ENCODE results near the gene PUM2. TPM values are rescaled to one million over a fixed set of nuclear protein-coding genes. Genes with fewer than 3 reads are reported as not detected.

The PUM2 gene
- polyA plus RNA-seq, 1 donor (not counting 4 experiments of a cell fraction or from before 2014, with no cell fraction given): 47.5 TPM

DNA sequence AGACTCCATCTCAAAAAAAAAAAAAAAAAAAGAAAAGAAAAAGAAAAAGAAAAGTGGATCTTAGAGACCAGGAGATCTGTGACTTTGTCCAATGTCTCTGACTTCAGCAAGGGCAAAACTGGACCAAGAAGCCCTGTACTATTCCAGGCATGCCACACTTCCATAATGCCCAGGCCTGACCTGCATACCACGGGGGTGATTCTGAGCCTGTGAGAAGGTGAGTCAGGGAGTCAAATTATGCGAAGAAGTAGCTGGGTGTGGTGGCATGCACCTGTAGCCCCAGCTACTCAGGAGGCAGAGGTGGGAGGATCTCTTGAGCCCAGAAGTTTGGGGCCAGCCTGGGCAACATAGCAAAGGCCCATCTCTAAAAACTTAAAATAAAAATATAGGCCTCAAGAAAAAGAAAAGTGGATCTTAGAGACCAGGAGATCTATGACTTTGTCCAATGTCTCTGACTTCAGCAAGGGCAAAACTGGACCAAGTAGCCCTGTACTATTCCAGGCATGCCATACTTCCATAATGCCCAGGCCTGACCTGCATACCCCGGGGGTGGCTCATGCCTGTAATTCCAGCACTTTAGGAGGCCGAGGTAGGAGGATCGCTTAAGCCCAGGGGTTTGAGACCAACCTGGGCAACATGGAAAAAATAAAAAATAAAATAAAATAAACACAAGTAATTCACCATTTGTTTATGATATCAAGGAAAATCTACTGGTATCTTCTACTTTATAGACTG, 12.2 kb upstream of the PUM2 start:
- no peaks in the 10 kb centered on the region for H3K9me3 ChIP-seq (ENCODE audit: control insufficient read depth, low read depth, low read length)
- H3K9ac ChIP-seq (ENCODE audit: control insufficient read depth, extremely low read depth, insufficient read depth, low read length): no peak overlapping the region
- no peaks in the 10 kb centered on the region for H3K79me2 ChIP-seq (ENCODE audit: control insufficient read depth, insufficient read depth, low read length)
- no peaks in the 10 kb centered on the region for H4K20me1 ChIP-seq (ENCODE audit: control insufficient read depth, extremely low read depth, insufficient read depth, low read length)
- no peak for TF ChIP-seq EZH2 (IDR thresholded peaks at IDR 0.05; ENCODE audit: low read length)
- TF ChIP-seq, protein P1, sequence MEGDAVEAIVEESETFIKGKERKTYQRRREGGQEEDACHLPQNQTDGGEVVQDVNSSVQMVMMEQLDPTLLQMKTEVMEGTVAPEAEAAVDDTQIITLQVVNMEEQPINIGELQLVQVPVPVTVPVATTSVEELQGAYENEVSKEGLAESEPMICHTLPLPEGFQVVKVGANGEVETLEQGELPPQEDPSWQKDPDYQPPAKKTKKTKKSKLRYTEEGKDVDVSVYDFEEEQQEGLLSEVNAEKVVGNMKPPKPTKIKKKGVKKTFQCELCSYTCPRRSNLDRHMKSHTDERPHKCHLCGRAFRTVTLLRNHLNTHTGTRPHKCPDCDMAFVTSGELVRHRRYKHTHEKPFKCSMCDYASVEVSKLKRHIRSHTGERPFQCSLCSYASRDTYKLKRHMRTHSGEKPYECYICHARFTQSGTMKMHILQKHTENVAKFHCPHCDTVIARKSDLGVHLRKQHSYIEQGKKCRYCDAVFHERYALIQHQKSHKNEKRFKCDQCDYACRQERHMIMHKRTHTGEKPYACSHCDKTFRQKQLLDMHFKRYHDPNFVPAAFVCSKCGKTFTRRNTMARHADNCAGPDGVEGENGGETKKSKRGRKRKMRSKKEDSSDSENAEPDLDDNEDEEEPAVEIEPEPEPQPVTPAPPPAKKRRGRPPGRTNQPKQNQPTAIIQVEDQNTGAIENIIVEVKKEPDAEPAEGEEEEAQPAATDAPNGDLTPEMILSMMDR (optimal IDR thresholded peaks at IDR 0.05 in 1 of 3, IDR thresholded peaks at IDR 0.05 in 1 of 3, conservative IDR thresholded peaks at IDR 0.05 in 1 of 3; ENCODE audit: extremely low read depth in 1 of 3, insufficient read depth in 2 of 3, low read length in 3 of 3): no peak
- FAIRE-seq (peak; percentile 13), DNase-seq (ENCODE audit: low read depth, low spot score) (no peak)
- H3K4me2 ChIP-seq (ENCODE audit: control insufficient read depth, extremely low read depth, insufficient read depth, low read depth, low read length): no peak overlapping the region
- no peaks in the 10 kb centered on the region for H3K9me1 ChIP-seq (ENCODE audit: control insufficient read depth, extremely low read depth, insufficient read depth, low read length)
- no peak overlapping the region for H3K27ac ChIP-seq (ENCODE audit: control insufficient read depth, insufficient read depth, low read length)
- H3K27me3 ChIP-seq (ENCODE audit: control insufficient read depth, extremely low read depth, insufficient read depth, low read length): no peaks in the 10 kb centered on the region
- dilution Hi-C loops (cut with MboI; ENCODE audit: extremely low pct_ligation_motif_present, low sequenced_read_pairs): no loop called here
- H3K4me3 ChIP-seq (ENCODE audit: control insufficient read depth in 2 of 3, extremely low read depth in 1 of 3, insufficient read depth in 2 of 3, low read depth in 1 of 3, low read length in 3 of 3): no peak overlapping the region
- no peak overlapping the region for H2AFZ ChIP-seq (ENCODE audit: control insufficient read depth, low read length)
- H3K4me1 ChIP-seq (ENCODE audit: control insufficient read depth, extremely low read depth, insufficient read depth, low read length): peaks cover 33% of the 10 kb centered on the region
- H3K36me3 ChIP-seq (ENCODE audit: control insufficient read depth in 2 of 2, extremely low read depth in 1 of 2, insufficient read depth in 2 of 2, low read length in 2 of 2): no peaks in the 10 kb centered on the region

DNA sequence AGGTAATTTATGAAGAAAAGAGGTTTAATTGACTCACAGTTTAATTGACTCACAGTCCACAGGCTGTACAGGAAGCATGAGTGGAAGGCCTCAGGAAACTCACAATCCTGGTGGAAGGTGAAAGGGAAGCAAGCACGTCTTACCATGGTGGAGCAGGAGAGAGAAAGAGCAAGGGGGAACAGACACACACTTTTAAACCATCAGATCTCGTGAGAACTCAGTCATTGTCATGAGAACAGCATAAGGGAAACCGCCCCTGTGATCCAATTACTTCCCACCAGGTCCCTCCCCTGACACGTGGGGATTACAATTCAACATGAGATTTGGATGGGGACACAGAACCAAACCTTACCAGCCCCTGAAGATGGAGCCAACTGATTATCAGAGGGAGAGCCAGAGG, 11.2 kb upstream of the PUM2 start:
- DNase-seq (ENCODE audit: low read depth, low spot score) (no peak), FAIRE-seq (no peak)
- H3K4me3 ChIP-seq (ENCODE audit: control insufficient read depth in 2 of 3, extremely low read depth in 1 of 3, insufficient read depth in 2 of 3, low read depth in 1 of 3, low read length in 3 of 3): no peak overlapping the region
- dilution Hi-C loops (cut with MboI; ENCODE audit: extremely low pct_ligation_motif_present, low sequenced_read_pairs): no loop called here
- no peak overlapping the region for H3K9ac ChIP-seq (ENCODE audit: control insufficient read depth, extremely low read depth, insufficient read depth, low read length)
- H3K27ac ChIP-seq (ENCODE audit: control insufficient read depth, insufficient read depth, low read length): no peak overlapping the region
- peak overlapping the region; percentile 11 for H2AFZ ChIP-seq (ENCODE audit: control insufficient read depth, low read length)
- H3K36me3 ChIP-seq (ENCODE audit: control insufficient read depth in 2 of 2, extremely low read depth in 1 of 2, insufficient read depth in 2 of 2, low read length in 2 of 2): no peaks in the 10 kb centered on the region
- no peak overlapping the region for H3K4me2 ChIP-seq (ENCODE audit: control insufficient read depth, extremely low read depth, insufficient read depth, low read depth, low read length)
- H3K9me1 ChIP-seq (ENCODE audit: control insufficient read depth, extremely low read depth, insufficient read depth, low read length): no peaks in the 10 kb centered on the region
- H3K79me2 ChIP-seq (ENCODE audit: control insufficient read depth, insufficient read depth, low read length): no peaks in the 10 kb centered on the region
- TF ChIP-seq EZH2 (IDR thresholded peaks at IDR 0.05; ENCODE audit: low read length): no peak
- TF ChIP-seq, protein P1 (optimal IDR thresholded peaks at IDR 0.05 in 1 of 3, IDR thresholded peaks at IDR 0.05 in 1 of 3, conservative IDR thresholded peaks at IDR 0.05 in 1 of 3; ENCODE audit: extremely low read depth in 1 of 3, insufficient read depth in 2 of 3, low read length in 3 of 3): no peak
- peaks cover 28% of the 10 kb centered on the region for H3K4me1 ChIP-seq (ENCODE audit: control insufficient read depth, extremely low read depth, insufficient read depth, low read length)
- H3K27me3 ChIP-seq (ENCODE audit: control insufficient read depth, extremely low read depth, insufficient read depth, low read length): no peaks in the 10 kb centered on the region
- H3K9me3 ChIP-seq (ENCODE audit: control insufficient read depth, low read depth, low read length): no peaks in the 10 kb centered on the region
- H4K20me1 ChIP-seq (ENCODE audit: control insufficient read depth, extremely low read depth, insufficient read depth, low read length): no peaks in the 10 kb centered on the region
